Measurements from ENCODE around the gene FUCA1. TPM values are rescaled to one million over a fixed set of nuclear protein-coding genes. Genes with fewer than 3 reads are reported as not detected.
"Not testable (repeated sequence)": the region's sequence is repeated elsewhere in the genome, so short reads cannot be mapped to it uniquely, and the experiment has no call there.

The FUCA1 gene
- total and polyA plus RNA-seq, 5 donors from 2014 or later: 5.3 to 22.6 (median 16.8) TPM

DNA sequence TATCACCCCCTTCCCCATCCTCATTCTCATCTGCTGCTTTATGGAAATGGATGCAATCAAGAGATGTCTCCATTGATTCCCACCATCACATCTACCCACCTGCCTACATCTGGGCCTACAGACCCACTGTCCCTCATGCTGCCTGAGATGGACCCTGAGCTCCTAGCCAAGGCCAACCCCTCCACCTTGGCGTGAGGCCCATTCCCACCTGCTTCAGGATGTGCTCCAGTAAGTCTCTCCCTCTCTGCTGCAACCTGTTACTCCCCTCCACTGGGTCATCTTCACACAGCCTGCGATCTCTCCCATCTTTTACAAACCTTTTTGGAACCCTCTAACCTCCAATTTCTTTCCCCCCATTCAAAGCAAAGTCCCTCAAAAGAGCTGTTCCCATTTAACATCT lies 63.1 kb downstream of the FUCA1 start:
- no peak overlapping the region for H3K4me3 ChIP-seq (ENCODE audit: low read depth, low read length)
- no peaks in the 10 kb centered on the region for H3K27me3 Mint-ChIP-seq
- H3K4me1 Mint-ChIP-seq: peaks cover 6 to 15% (median 7%) of the 10 kb centered on the region in 4 donors
- H3K4me3 Mint-ChIP-seq: peak overlapping the region in 2 of 4 donors; percentile 47 to 51
- no peaks in the 10 kb centered on the region for H3K9me3 Mint-ChIP-seq
- peaks cover 16% of the 10 kb centered on the region for H3K4me1 ChIP-seq (ENCODE audit: control insufficient read depth, insufficient read depth, low read length, poor library complexity, severe bottlenecking)
- ATAC-seq (ENCODE audit: low read depth in 2 of 2) (no peak), DNase-seq (no peak)
- H3K36me3 ChIP-seq (ENCODE audit: control insufficient read depth, insufficient read depth, low read length): peaks cover 12% of the 10 kb centered on the region
- H3K27me3 ChIP-seq (ENCODE audit: control insufficient read depth, insufficient read depth, low read length): no peaks in the 10 kb centered on the region
- no peaks in the 10 kb centered on the region for H3K9me3 ChIP-seq (ENCODE audit: control insufficient read depth in 2 of 2, low read length in 2 of 2)
- H3K27ac Mint-ChIP-seq: peak overlapping the region in 2 of 3 donors; percentile 39 to 83
- H3K27ac ChIP-seq (ENCODE audit: insufficient read depth, low read length, poor library complexity, severe bottlenecking): no peak overlapping the region
- peaks cover 33% of the 10 kb centered on the region for H3K36me3 Mint-ChIP-seq

DNA sequence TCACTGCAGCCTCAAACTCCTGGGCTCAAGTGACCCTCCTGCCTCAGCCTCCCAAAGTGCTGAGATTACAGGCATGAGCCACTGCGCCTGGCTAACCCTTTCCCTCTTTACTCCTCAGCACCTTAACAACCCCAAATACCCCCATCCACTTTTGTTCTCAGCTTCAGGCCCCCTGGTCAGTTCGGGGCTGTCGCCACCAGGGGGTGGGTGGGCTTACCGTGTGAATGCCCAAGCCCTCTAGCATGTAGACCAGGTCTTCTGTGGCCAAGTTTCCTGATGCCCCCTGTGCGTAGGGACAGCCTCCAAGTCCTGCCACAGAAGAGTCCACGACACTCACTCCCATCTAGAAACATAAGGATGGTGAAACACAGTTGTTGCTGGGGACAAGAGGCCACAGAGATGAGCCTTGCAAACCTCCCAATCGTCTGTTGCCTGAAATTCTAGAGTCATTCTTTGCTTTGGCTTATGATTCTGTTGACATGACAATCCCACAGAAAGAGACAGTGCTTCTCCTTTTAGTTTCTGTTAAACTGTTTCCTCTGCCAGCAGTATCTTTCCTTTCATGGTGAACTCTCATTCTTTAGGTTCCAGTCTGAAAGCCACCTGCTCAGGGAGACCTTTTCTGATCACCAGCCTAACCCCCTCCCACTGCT lies 63.8 kb downstream of the FUCA1 start:
- peaks cover 33% of the 10 kb centered on the region for H3K36me3 Mint-ChIP-seq
- DNase-seq: no peak
- ATAC-seq (ENCODE audit: low read depth in 2 of 2): no peak
- peak overlapping the region in 2 of 4 donors; percentile 44 to 51 for H3K4me3 Mint-ChIP-seq
- H3K9me3 Mint-ChIP-seq: no peaks in the 10 kb centered on the region
- Histone ChIP-seq H3K36me3 (ENCODE audit: control insufficient read depth, insufficient read depth, low read length) (peaks cover 12% of the 10 kb centered on the region), H3K27ac (ENCODE audit: insufficient read depth, low read length, poor library complexity, severe bottlenecking) (no peak overlapping the region), H3K4me3 (ENCODE audit: low read depth, low read length) (no peak overlapping the region), H3K9me3 (ENCODE audit: control insufficient read depth in 2 of 2, low read length in 2 of 2) (no peaks in the 10 kb centered on the region), H3K4me1 (ENCODE audit: control insufficient read depth, insufficient read depth, low read length, poor library complexity, severe bottlenecking) (peaks cover 17% of the 10 kb centered on the region), H3K27me3 (ENCODE audit: control insufficient read depth, insufficient read depth, low read length) (no peaks in the 10 kb centered on the region)
- H3K27ac Mint-ChIP-seq: peak overlapping the region in 1 of 3 donors; percentile 39
- peaks cover 0 to 15% (median 6%) of the 10 kb centered on the region in 4 donors for H3K4me1 Mint-ChIP-seq
- no peaks in the 10 kb centered on the region for H3K27me3 Mint-ChIP-seq

DNA sequence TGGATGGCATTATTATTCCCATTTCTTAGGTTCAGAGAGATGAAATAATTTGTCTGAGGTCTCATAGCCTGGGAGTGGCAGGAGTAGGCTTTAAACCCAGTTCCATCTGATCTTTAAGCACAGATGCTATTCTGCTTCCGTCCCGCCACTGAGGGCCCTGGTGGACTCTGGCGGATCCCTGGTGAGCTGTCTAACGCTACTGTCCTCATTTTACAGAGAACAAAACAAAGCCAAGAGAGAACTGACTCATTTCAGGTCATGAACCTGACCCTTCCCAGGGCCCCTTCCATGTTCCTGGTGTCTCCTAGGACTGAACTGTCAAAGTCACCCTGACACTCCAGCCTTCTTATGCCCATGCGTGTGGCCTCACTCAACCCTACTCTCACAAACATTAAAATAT lies 64.4 kb downstream of the FUCA1 start:
- H3K9me3 ChIP-seq (ENCODE audit: control insufficient read depth in 2 of 2, low read length in 2 of 2): no peaks in the 10 kb centered on the region
- DNase-seq: no peak
- Mint-ChIP-seq H3K4me1 (peaks cover 0 to 20% (median 8%) of the 10 kb centered on the region in 4 donors), H3K4me3 (peak overlapping the region in 3 of 4 donors; percentile 44 to 91 (median 83)), H3K36me3 (peaks cover 33% of the 10 kb centered on the region), H3K9me3 (no peaks in the 10 kb centered on the region), H3K27ac (peak overlapping the region in 1 of 3 donors; percentile 25), H3K27me3 (no peaks in the 10 kb centered on the region)
- H3K27ac ChIP-seq (ENCODE audit: insufficient read depth, low read length, poor library complexity, severe bottlenecking): no peak overlapping the region
- no peak for ATAC-seq (ENCODE audit: low read depth in 2 of 2)
- H3K36me3 ChIP-seq (ENCODE audit: control insufficient read depth, insufficient read depth, low read length): peaks cover 12% of the 10 kb centered on the region
- no peaks in the 10 kb centered on the region for H3K27me3 ChIP-seq (ENCODE audit: control insufficient read depth, insufficient read depth, low read length)
- H3K4me3 ChIP-seq (ENCODE audit: low read depth, low read length): no peak overlapping the region
- H3K4me1 ChIP-seq (ENCODE audit: control insufficient read depth, insufficient read depth, low read length, poor library complexity, severe bottlenecking): peaks cover 20% of the 10 kb centered on the region

DNA sequence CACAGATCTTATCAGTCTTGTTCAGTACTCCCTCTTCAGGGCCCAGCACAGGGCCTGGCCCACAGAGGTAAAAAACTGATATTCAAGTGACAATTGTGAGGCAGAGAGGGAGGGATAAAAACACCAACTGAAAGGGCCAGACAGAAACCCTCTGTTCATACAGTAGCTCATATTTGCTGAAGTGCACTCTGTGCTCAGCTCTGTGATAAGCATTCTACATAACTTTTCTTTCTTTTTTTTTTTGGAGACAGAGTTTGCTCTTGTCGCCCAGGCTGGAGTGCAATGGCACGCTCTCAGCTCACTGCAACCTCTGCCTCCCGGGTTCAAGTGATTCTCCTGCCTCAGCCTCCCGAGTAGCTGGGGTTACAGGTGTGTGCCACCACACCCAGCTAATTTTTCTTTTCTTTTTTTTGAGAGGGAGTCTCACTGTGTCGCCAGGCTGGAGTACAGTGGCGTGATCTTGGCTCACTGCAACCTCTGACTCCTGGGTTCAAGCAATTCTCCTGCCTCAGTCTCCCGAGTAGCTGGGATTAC lies 65.2 kb downstream of the FUCA1 start:
- H3K36me3 ChIP-seq (ENCODE audit: control insufficient read depth, insufficient read depth, low read length); H3K9me3 Mint-ChIP-seq; ATAC-seq (ENCODE audit: low read depth in 2 of 2); H3K9me3 ChIP-seq (ENCODE audit: control insufficient read depth in 2 of 2, low read length in 2 of 2); H3K27ac ChIP-seq (ENCODE audit: insufficient read depth, low read length, poor library complexity, severe bottlenecking); DNase-seq; H3K4me3 ChIP-seq (ENCODE audit: low read depth, low read length); H3K27me3 ChIP-seq (ENCODE audit: control insufficient read depth, insufficient read depth, low read length); H3K27me3 Mint-ChIP-seq: not testable (repeated sequence)
- Mint-ChIP-seq H3K27ac (peak overlapping the region in 2 of 3 donors; percentile 88 to 90), H3K4me1 (peaks cover 0 to 21% (median 9%) of the 10 kb centered on the region in 4 donors), H3K4me3 (peak overlapping the region in 3 of 4 donors; percentile 91 to 98 (median 91)), H3K36me3 (peaks cover 32% of the 10 kb centered on the region)
- peaks cover 20% of the 10 kb centered on the region for H3K4me1 ChIP-seq (ENCODE audit: control insufficient read depth, insufficient read depth, low read length, poor library complexity, severe bottlenecking)

DNA sequence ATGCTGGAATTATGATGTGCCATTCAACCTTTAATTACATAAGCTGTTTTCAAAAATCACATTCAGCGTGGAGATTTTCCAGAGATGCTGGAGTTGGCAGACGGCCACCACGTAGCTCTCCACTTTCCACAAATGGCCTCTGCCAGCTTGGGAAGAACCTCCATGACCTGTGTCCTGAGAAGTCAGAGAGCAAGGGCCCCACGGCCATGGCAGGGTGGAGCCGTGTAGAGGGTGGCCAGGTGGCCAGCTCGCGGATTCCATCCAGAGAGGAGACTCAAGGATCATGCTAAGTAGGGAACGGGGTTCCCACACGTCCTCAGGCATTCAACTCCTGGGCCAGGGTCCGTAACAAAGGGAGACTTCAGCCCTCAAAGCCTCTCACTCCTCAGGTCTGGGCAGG lies 66.2 kb downstream of the FUCA1 start:
- peak overlapping the region; percentile 63 to 98 (median 91) for H3K4me3 Mint-ChIP-seq
- H3K27me3 Mint-ChIP-seq: no peaks in the 10 kb centered on the region
- no peak for DNase-seq
- H3K27me3 ChIP-seq (ENCODE audit: control insufficient read depth, insufficient read depth, low read length): no peaks in the 10 kb centered on the region
- H3K9me3 ChIP-seq (ENCODE audit: control insufficient read depth in 2 of 2, low read length in 2 of 2): no peaks in the 10 kb centered on the region
- peaks cover 24% of the 10 kb centered on the region for H3K36me3 Mint-ChIP-seq
- no peak overlapping the region for H3K27ac ChIP-seq (ENCODE audit: insufficient read depth, low read length, poor library complexity, severe bottlenecking)
- peaks cover 0 to 21% (median 9%) of the 10 kb centered on the region in 4 donors for H3K4me1 Mint-ChIP-seq
- peak overlapping the region in 2 of 3 donors; percentile 88 to 95 for H3K27ac Mint-ChIP-seq
- no peak overlapping the region for H3K4me3 ChIP-seq (ENCODE audit: low read depth, low read length)
- H3K36me3 ChIP-seq (ENCODE audit: control insufficient read depth, insufficient read depth, low read length): peaks cover 2% of the 10 kb centered on the region
- H3K9me3 Mint-ChIP-seq: no peaks in the 10 kb centered on the region
- ATAC-seq (ENCODE audit: low read depth in 2 of 2): no peak
- peaks cover 20% of the 10 kb centered on the region for H3K4me1 ChIP-seq (ENCODE audit: control insufficient read depth, insufficient read depth, low read length, poor library complexity, severe bottlenecking)

DNA sequence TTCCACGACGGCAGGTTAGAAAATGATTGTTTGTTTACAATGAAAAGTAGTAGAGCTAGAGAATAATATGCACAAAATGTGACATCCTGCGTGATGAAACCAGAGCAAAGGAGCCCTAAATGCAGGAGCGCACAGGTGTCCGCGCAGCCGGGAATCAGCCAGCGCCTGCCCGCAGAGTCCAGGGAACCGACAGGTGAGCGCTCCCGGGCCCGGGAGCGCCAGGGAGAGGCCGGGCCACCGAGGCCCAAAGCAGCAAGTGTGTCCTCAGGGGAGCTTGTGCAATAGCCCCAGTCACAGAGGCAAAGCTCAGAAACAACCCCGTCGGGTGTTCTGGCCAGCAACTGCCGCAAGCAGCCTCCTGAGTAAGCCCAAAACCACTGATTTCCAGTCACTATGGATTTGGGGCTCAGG lies 66.7 kb downstream of the FUCA1 start:
- Histone ChIP-seq H3K9me3 (ENCODE audit: control insufficient read depth in 2 of 2, low read length in 2 of 2) (no peaks in the 10 kb centered on the region), H3K27me3 (ENCODE audit: control insufficient read depth, insufficient read depth, low read length) (no peaks in the 10 kb centered on the region), H3K36me3 (ENCODE audit: control insufficient read depth, insufficient read depth, low read length) (peaks cover 6% of the 10 kb centered on the region), H3K27ac (ENCODE audit: insufficient read depth, low read length, poor library complexity, severe bottlenecking) (peak overlapping the region; percentile 89), H3K4me1 (ENCODE audit: control insufficient read depth, insufficient read depth, low read length, poor library complexity, severe bottlenecking) (peaks cover 20% of the 10 kb centered on the region), H3K4me3 (ENCODE audit: low read depth, low read length) (peak overlapping the region; percentile 73)
- peaks cover 0 to 21% (median 7%) of the 10 kb centered on the region in 4 donors for H3K4me1 Mint-ChIP-seq
- no peak for DNase-seq
- ATAC-seq (ENCODE audit: low read depth in 2 of 2): no peak
- H3K9me3 Mint-ChIP-seq: no peaks in the 10 kb centered on the region
- H3K4me3 Mint-ChIP-seq: peak overlapping the region; percentile 91 to 98 (median 92)
- peaks cover 20% of the 10 kb centered on the region for H3K36me3 Mint-ChIP-seq
- H3K27me3 Mint-ChIP-seq: no peaks in the 10 kb centered on the region
- peak overlapping the region; percentile 88 to 95 (median 92) for H3K27ac Mint-ChIP-seq

DNA sequence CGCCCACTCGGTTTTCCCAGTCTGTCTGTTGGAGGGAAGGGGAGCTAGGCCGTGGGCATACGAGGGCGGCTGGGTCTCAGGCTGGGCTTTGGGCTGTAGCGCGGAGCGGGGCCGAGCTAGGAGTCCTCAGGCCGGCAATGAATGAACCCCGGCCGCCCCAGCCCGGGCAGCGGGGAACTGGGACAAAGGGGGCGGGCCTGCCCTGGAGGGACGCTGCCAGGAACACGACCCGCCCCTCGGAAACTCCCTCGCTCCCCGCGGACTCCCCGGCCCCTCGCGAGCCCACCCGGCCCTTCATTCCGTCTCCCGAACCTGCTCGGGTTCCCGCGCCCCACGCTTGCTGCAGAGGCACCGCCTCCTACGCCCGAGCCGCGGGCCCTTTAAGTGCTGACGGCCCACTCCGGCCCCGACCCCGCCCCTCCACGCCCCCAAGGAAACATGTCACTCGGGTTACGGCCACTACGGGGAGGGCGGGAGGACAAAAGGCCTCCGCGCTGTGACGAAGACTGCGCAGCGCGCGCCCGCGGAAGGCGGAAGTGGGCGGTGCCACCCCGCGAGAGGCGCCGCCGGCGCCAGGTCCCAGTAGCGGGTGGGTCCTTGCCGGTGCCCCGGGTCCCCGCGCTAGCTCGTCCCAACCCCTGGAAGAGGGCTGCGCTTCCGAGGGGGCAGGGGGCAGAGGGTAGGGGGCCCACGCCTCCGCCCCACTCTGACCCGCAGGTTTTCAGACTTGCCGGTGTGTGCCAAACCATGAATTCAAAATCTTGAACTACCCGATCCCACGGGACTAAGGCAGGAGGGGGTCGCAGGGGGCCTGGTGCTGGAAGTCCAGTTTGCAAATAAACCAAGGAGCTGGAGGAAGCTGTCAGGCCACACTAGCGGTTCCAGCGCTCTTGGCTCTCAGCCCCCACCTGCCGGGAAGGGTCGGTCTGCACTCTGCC lies 67.4 kb downstream of the FUCA1 start, which contains the start of gene GALE:
Gene GALE, minus strand, starts transcription at position 355 of the 938 bp plus-strand sequence. CDS start 1,747 bp downstream, outside the sequence.
- H3K36me3 ChIP-seq (ENCODE audit: control insufficient read depth, insufficient read depth, low read length): peaks cover 10% of the 10 kb centered on the region
- H3K4me3 Mint-ChIP-seq: peak within 1 kb of the TSS; percentile 91 to 98 (median 92)

More for the DNA sequence above, 67.4 kb downstream of the FUCA1 start, which contains the start of gene GALE:
- DNase-seq: peak; percentile 94 to 98 (median 95)
- Mint-ChIP-seq H3K36me3 (peaks cover 20% of the 10 kb centered on the region), H3K27me3 (no peaks in the 10 kb centered on the region), H3K27ac (peak within 1 kb of the TSS; percentile 92 to 95 (median 92)), H3K4me1 (peaks cover 0 to 21% (median 7%) of the 10 kb centered on the region in 4 donors), H3K9me3 (no peaks in the 10 kb centered on the region)
- H3K4me1 ChIP-seq (ENCODE audit: control insufficient read depth, insufficient read depth, low read length, poor library complexity, severe bottlenecking): peaks cover 20% of the 10 kb centered on the region
- peak within 1 kb of the TSS; percentile 73 for H3K4me3 ChIP-seq (ENCODE audit: low read depth, low read length)
- no peaks in the 10 kb centered on the region for H3K9me3 ChIP-seq (ENCODE audit: control insufficient read depth in 2 of 2, low read length in 2 of 2)
- no peaks in the 10 kb centered on the region for H3K27me3 ChIP-seq (ENCODE audit: control insufficient read depth, insufficient read depth, low read length)
- peak; percentile 89 to 92 for ATAC-seq (ENCODE audit: low read depth in 2 of 2)
- peak within 1 kb of the TSS; percentile 89 for H3K27ac ChIP-seq (ENCODE audit: insufficient read depth, low read length, poor library complexity, severe bottlenecking)
